ENCODE results near the gene SMIM7.

SMIM7 gene

GRCh38 chr19:16611121-16611520 lies 48.8 kb downstream of the SMIM7 start:
- Mint-ChIP-seq H3K27ac (no peak overlapping the region), H3K27me3 (ENCODE audit: low read depth) (no peaks in the 10 kb centered on the region), H3K36me3 (ENCODE audit: low read depth) (no peaks in the 10 kb centered on the region), H3K9me3 (no peaks in the 10 kb centered on the region), H3K4me1 (peaks cover 27% of the 10 kb centered on the region), H3K4me3 (no peak overlapping the region)
- TF ChIP-seq CTCF (IDR thresholded peaks at IDR 0.05; ENCODE audit: unreplicated experiment in 3 of 3), result no peak

- no peak for TF ChIP-seq CTCF (IDR thresholded peaks at IDR 0.05; ENCODE audit: unreplicated experiment in 3 of 3)
- Mint-ChIP-seq H3K4me3 (no peak overlapping the region), H3K27ac (no peak overlapping the region), H3K4me1 (peaks cover 41% of the 10 kb centered on the region), H3K27me3 (ENCODE audit: low read depth) (no peaks in the 10 kb centered on the region), H3K9me3 (no peaks in the 10 kb centered on the region), H3K36me3 (ENCODE audit: low read depth) (no peaks in the 10 kb centered on the region)
Observed at GRCh38 chr19:16609511-16610200, 50.3 kb downstream of the SMIM7 start.

GRCh38 chr19:16608290-16608739 lies 51.6 kb downstream of the SMIM7 start:
- Mint-ChIP-seq H3K9me3 (no peaks in the 10 kb centered on the region), H3K27ac (peak overlapping the region; percentile 34 to 40 (median 35)), H3K27me3 (ENCODE audit: low read depth) (no peaks in the 10 kb centered on the region), H3K4me3 (no peak overlapping the region), H3K36me3 (ENCODE audit: low read depth) (no peaks in the 10 kb centered on the region), H3K4me1 (peaks cover 48% of the 10 kb centered on the region)
- TF ChIP-seq CTCF (IDR thresholded peaks at IDR 0.05; ENCODE audit: unreplicated experiment in 3 of 3), result no peak

- no peaks in the 10 kb centered on the region for H3K36me3 Mint-ChIP-seq (ENCODE audit: low read depth)
- peaks cover 43% of the 10 kb centered on the region for H3K4me1 Mint-ChIP-seq
- no peak overlapping the region for H3K4me3 Mint-ChIP-seq
- H3K27me3 Mint-ChIP-seq (ENCODE audit: low read depth), result no peaks in the 10 kb centered on the region
- no peaks in the 10 kb centered on the region for H3K9me3 Mint-ChIP-seq
- no peak for TF ChIP-seq CTCF (IDR thresholded peaks at IDR 0.05; ENCODE audit: unreplicated experiment in 3 of 3)
- peak overlapping the region in 2 of 3 experiments; percentile 35 to 40 for H3K27ac Mint-ChIP-seq
Observed at GRCh38 chr19:16607819-16608218, 52.1 kb downstream of the SMIM7 start.

GRCh38 chr19:16605553-16605994 lies 54.4 kb downstream of the SMIM7 start:
- H3K9me3 Mint-ChIP-seq, result no peaks in the 10 kb centered on the region
- TF ChIP-seq CTCF (IDR thresholded peaks at IDR 0.05; ENCODE audit: unreplicated experiment in 3 of 3), result no peak
- H3K36me3 Mint-ChIP-seq (ENCODE audit: low read depth), result no peaks in the 10 kb centered on the region
- peaks cover 41% of the 10 kb centered on the region for H3K4me1 Mint-ChIP-seq
- H3K4me3 Mint-ChIP-seq, result no peak overlapping the region
- no peaks in the 10 kb centered on the region for H3K27me3 Mint-ChIP-seq (ENCODE audit: low read depth)
- peak overlapping the region in 2 of 3 experiments; percentile 21 to 23 for H3K27ac Mint-ChIP-seq

- TF ChIP-seq CTCF (IDR thresholded peaks at IDR 0.05; ENCODE audit: unreplicated experiment in 3 of 3), result no peak
- H3K4me1 Mint-ChIP-seq, result peaks cover 45% of the 10 kb centered on the region
- H3K4me3 Mint-ChIP-seq, result no peak overlapping the region
- H3K9me3 Mint-ChIP-seq, result no peaks in the 10 kb centered on the region
- H3K27me3 Mint-ChIP-seq (ENCODE audit: low read depth), result no peaks in the 10 kb centered on the region
- H3K36me3 Mint-ChIP-seq (ENCODE audit: low read depth), result no peaks in the 10 kb centered on the region
- H3K27ac Mint-ChIP-seq, result peak overlapping the region in 2 of 3 experiments; percentile 21 to 23
Observed at GRCh38 chr19:16605115-16605514, 54.8 kb downstream of the SMIM7 start.
